Loucy (cell line): ENCODE measurements around the gene CHST11.
A peak's percentile ranks its signal among the peaks of the same experiment; 100 is the strongest.

Experiments
- CTCF ChIP-seq: fragments of 200-600 bp; sonication (generic); conservative IDR thresholded peaks from 2 replicates; pipeline ENCODE4 v1.5.1; 2014; ENCODE audit warnings: mild to moderate bottlenecking, antibody characterized with exemption, low read length
- EZH2phosphoT487 ChIP-seq: fragments of 200-600 bp; IDR thresholded peaks from 2 replicates; pipeline ENCODE4 v1.6.1; 2018; ENCODE audit warnings: antibody characterized with exemption, mild to moderate bottlenecking, moderate library complexity, borderline replicate concordance

GRCh38 chr12:104669089-104669721 lies 212.5 kb downstream of the CHST11 start:
- 0 out of 2 replicates have a peak, but pooled peaks have one; percentile 24 for TF ChIP-seq CTCF
- no peak for TF ChIP-seq EZH2phosphoT487
